A549 treated with RU486 at 1 μM for 4 hours (cell line): ENCODE data around the gene ZNF595. TPM values are rescaled to one million over a fixed set of nuclear protein-coding genes. Genes with fewer than 3 reads are reported as not detected.

Experiments
- total RNA-seq: library from RNA; stranded (reverse); fragments of 200-300 nt; extraction: Qiagen RNA extraction; gene quantifications from 5 replicates; pipeline ENCODE4 v1.2.3, GENCODE V29; 2022; ENCODE audit warnings: low read depth

Gene ZNF595
- total RNA-seq: 15.2 to 22.9 TPM (median 18.7 TPM) in 5 replicates

DNA sequence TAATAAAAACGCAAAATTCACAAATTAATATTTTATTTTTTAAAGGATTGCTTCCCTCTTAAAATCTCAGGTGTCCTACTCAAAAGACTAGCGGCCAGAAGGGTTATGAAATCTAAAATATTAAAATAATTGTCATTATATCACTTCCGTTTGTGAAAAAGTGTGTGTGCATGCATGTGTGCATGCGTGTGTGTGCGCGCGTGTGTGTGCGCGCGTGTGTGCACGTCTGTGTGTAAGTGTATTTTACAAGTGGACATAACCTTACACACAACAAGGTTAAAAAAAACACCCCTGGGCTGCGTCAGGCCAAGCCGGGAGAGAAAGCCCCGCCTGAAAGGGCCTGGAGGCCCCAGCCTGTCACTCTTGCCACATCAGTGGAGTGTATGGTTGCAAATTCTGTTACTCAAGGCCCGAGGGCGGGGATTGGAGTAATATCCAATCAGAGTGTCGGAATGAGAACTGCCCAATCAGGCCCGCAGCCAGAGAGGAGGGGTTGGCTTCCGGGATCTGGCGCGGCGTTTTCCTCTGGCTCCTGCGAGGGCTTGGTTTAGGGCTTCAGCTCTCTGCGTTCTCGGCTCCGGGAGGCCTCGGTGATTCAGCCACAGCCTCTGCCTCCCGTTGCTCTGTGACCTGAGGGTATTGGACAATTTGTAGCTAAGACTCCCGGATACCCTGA, at the start of gene ZNF595:
ZNF595 (plus strand) TSS at position 518 of the 676 bp plus-strand sequence. CDS start 168 bp downstream, outside the sequence.

GRCh38 chr4:124275-125081, 71.4 kb downstream of the ZNF595 start, which contains the start of gene ZNF718:
Gene ZNF718, plus strand, starts transcription at chr4:124501. Its CDS starts 170 bp downstream, at chr4:124671.

Other genes with a start within 250 kb of the ZNF595 start
- 0.33 to 0.66 TPM (median 0.48 TPM) in 5 replicates for gene ZNF718, start 71.2 kb downstream of the ZNF595 start, total RNA-seq